BE2C (cell line): ENCODE data around the gene PLCB2.
A peak's percentile ranks its signal among the peaks of the same experiment; 100 is the strongest.

Experiments
- DNase-seq: peaks from one replicate; pipeline ENCODE4 v3.0.0-alpha.2; 2020
- H3K27me3 ChIP-seq: fragments of 250-450 bp; sonication (Bioruptor Pico); 2 replicates; pipeline ENCODE4 v1.5.1; 2020; ENCODE audit warnings: mild to moderate bottlenecking
- H3K36me3 ChIP-seq: fragments of 250-450 bp; sonication (Bioruptor Pico); 2 replicates; pipeline ENCODE4 v1.5.1; 2020; ENCODE audit warnings: mild to moderate bottlenecking
- H3K4me1 ChIP-seq: fragments of 250-450 bp; sonication (Bioruptor Pico); 2 replicates; pipeline ENCODE4 v1.5.1; 2020
- H3K4me3 ChIP-seq: 2 replicates; pipeline ENCODE4 v1.5.1; 2011; ENCODE audit warnings: low read depth, low read length
- H3K9me3 ChIP-seq: fragments of 250-450 bp; sonication (Bioruptor Pico); 2 replicates; pipeline ENCODE4 v1.5.1; 2020
- TF ChIP-seq, protein P1 (sequence below): IDR thresholded peaks from 2 replicates; pipeline ENCODE4 v1.5.1; 2012; ENCODE audit warnings: mild to moderate bottlenecking, low read depth, low read length

The PLCB2 gene

DNA sequence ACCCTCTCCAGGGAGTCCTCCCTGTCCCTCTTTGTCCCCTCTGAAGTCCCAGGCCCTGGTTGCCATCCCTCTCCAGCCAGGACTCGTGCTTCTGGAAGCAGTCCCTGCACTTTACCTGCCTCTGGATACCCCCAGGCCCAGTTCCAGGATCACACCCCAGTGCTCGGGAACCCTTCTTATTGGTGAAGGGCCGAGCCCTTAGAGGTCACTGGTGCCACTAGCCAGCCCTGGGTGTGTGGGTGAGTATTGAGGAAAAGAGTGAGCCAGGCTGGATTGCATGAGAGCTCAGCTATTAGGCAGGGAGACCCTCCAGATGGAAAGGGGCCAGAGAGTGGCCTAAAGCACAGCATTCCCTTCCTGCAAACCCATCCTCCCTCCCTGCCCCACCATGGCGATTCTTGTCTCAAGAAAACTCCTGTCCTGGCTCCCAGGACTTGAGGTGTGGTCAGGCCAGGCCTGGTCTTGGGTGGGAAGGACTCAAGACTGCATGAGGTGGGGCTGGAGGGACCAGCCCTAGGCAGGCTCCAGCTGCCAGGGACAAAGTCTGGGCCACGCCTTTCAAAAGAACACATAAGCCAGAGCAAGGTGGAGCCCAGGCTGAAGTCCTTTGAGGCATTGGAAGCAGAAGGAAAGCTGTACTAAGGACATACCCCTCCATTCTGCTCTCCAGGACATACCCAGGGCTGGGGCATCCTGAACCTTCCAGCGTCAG, 38.3 kb upstream of the PLCB2 start:
- no peak for DNase-seq
- TF ChIP-seq, protein P1, sequence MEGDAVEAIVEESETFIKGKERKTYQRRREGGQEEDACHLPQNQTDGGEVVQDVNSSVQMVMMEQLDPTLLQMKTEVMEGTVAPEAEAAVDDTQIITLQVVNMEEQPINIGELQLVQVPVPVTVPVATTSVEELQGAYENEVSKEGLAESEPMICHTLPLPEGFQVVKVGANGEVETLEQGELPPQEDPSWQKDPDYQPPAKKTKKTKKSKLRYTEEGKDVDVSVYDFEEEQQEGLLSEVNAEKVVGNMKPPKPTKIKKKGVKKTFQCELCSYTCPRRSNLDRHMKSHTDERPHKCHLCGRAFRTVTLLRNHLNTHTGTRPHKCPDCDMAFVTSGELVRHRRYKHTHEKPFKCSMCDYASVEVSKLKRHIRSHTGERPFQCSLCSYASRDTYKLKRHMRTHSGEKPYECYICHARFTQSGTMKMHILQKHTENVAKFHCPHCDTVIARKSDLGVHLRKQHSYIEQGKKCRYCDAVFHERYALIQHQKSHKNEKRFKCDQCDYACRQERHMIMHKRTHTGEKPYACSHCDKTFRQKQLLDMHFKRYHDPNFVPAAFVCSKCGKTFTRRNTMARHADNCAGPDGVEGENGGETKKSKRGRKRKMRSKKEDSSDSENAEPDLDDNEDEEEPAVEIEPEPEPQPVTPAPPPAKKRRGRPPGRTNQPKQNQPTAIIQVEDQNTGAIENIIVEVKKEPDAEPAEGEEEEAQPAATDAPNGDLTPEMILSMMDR = no peak
- H3K4me3 ChIP-seq = no peak overlapping the region
- H3K9me3 ChIP-seq = no peaks in the 10 kb centered on the region
- H3K4me1 ChIP-seq = peaks cover 10% of the 10 kb centered on the region
- no peaks in the 10 kb centered on the region for H3K27me3 ChIP-seq
- H3K36me3 ChIP-seq = no peaks in the 10 kb centered on the region

DNA sequence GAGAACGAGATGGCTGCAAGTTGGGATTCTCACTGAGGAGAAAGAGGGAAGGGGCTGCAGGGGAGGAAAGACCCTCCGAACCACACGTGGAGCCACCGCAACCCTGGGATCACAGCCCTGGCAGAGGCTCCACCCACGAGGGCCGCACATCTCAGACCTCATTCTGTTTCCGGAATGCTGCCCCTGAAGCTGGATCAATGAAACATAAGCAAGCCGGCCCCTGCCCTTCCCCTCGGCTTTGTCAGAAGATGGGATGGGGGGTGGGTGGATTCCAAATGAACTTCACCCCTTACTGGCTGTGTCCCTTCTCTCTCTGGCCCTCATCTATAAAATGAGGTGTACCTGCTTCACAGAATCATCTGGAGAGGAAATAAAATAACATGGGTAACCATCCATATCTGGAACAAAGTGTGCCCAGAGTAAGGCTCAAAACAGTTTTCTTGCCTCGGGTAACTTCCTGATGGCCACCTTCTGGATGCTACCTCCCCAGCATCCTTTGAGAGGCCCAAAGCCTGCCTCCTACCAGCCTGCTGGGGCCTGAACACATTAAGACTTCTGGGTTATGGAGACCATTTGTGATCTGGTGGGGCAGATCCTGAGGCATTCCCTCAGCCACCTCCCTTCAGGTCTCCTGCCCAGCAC, 37.6 kb upstream of the PLCB2 start:
- H3K27me3 ChIP-seq = no peaks in the 10 kb centered on the region
- H3K4me1 ChIP-seq = peaks cover 12% of the 10 kb centered on the region
- no peaks in the 10 kb centered on the region for H3K36me3 ChIP-seq
- TF ChIP-seq, protein P1 = no peak
- DNase-seq = no peak
- H3K4me3 ChIP-seq = no peak overlapping the region
- no peaks in the 10 kb centered on the region for H3K9me3 ChIP-seq

DNA sequence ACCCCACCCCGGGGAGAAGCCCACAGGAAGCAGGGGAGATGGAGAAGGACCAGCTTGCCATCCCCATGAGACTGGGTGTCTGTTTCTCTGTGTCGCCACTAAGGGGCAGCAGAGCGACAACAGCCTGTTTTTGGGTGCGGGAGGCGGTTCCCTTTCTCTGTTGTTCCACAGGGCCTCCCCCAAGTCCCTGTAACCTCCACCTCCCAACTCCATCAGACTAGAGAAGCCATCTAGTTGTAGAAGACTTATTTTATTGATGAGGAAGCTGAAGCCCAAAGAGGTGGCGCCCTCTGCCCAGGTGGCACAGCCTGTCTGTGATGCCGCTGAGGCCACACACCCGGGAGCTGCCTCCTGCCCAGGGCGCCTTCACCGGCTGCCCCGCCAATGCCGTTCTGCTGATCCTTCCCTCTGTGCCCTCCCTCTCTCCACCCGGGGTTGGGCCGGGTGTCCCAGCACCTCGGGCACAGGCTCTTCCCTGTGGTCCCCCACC, 36.9 kb upstream of the PLCB2 start:
- no peaks in the 10 kb centered on the region for H3K9me3 ChIP-seq
- peaks cover 16% of the 10 kb centered on the region for H3K4me1 ChIP-seq
- no peaks in the 10 kb centered on the region for H3K27me3 ChIP-seq
- no peaks in the 10 kb centered on the region for H3K36me3 ChIP-seq
- TF ChIP-seq, protein P1 = peak; percentile 91
- DNase-seq = peak; percentile 73
- no peak overlapping the region for H3K4me3 ChIP-seq

DNA sequence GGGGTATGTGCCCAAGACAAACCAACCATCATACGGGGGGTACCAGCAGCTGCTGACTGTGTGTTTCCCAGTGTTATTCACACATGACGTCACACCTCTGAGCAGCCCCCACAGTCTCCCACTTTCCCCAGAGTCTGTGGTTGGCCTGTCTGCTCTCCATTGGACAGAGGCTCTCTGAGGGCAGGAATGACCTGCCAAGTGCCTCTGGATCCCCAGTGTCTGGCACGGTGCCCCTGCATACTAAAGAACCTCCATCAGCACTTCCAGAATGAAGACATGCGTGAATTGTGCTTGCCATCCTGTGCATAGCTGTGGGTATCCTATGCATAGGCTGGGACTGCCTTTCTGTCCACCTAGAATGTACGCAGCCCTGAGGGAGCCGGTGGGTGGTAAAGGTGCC, 36.5 kb upstream of the PLCB2 start:
- TF ChIP-seq, protein P1 = no peak
- Histone ChIP-seq H3K9me3 (no peaks in the 10 kb centered on the region), H3K4me1 (peaks cover 21% of the 10 kb centered on the region), H3K36me3 (no peaks in the 10 kb centered on the region), H3K27me3 (no peaks in the 10 kb centered on the region), H3K4me3 (no peak overlapping the region)
- DNase-seq = no peak

DNA sequence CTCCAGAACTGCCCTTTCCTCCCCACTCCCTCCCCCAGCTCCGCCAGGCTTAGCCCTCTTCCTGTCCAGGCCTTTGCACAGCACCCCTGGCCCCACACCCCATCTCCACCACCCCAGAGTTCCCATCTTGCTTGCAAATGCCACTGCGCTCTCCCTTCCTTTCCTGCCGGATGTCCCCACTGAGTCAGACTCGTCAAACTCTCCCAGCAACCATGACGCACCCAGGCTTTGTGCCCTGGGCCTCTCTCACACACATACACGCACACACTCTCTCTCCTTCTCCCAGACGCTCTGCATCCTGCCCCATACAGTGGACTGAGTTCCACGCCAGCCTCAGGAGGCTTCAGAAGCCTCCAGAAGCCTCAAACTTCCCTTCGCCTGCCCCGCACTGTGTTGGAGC, 35.8 kb upstream of the PLCB2 start:
- DNase-seq = no peak
- Histone ChIP-seq H3K9me3 (no peaks in the 10 kb centered on the region), H3K4me1 (peaks cover 28% of the 10 kb centered on the region), H3K4me3 (no peak overlapping the region), H3K27me3 (no peaks in the 10 kb centered on the region), H3K36me3 (no peaks in the 10 kb centered on the region)
- TF ChIP-seq, protein P1 = no peak
